LNCaP clone FGC (cell line): ENCODE measurements around the gene MSANTD1.

ENCODE experiments used
- DNase-seq: peaks from one replicate; pipeline ENCODE4 v3.0.0-alpha.2; 2011; ENCODE audit warnings: low read depth
- H3K4me3 ChIP-seq: 2 replicates; pipeline ENCODE4 v1.5.1; 2011; ENCODE audit warnings: mild to moderate bottlenecking, low read depth, low read length, control low read depth
- TF ChIP-seq, protein P1 (sequence below): IDR thresholded peaks from 2 replicates; pipeline ENCODE4 v1.5.1; 2012; ENCODE audit warnings: mild to moderate bottlenecking; ENCODE audit not compliant: control insufficient read depth, insufficient read depth; ENCODE audit errors: extremely low read depth

MSANTD1 gene

DNA sequence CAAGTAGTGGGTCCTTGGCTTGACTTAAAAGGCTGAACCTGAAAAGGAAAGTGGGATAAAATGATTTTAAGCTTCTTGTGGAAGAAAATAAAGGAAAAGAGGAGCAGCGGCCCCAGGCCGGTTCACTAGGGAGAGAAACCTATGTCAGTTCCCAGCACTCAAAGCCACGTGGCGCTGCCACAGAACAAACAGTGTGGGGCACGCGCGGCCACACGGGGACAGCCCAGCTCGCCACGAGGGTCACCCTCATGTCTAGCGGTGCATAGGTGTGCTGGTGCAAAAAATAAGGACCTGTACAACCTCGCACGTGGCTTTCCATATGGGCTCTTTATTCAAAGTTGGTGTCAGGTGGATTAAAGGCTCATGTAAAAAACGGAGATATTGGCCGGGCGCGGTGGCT lies 17.1 kb downstream of the MSANTD1 start:
- no peak overlapping the region for H3K4me3 ChIP-seq
- TF ChIP-seq, protein P1, sequence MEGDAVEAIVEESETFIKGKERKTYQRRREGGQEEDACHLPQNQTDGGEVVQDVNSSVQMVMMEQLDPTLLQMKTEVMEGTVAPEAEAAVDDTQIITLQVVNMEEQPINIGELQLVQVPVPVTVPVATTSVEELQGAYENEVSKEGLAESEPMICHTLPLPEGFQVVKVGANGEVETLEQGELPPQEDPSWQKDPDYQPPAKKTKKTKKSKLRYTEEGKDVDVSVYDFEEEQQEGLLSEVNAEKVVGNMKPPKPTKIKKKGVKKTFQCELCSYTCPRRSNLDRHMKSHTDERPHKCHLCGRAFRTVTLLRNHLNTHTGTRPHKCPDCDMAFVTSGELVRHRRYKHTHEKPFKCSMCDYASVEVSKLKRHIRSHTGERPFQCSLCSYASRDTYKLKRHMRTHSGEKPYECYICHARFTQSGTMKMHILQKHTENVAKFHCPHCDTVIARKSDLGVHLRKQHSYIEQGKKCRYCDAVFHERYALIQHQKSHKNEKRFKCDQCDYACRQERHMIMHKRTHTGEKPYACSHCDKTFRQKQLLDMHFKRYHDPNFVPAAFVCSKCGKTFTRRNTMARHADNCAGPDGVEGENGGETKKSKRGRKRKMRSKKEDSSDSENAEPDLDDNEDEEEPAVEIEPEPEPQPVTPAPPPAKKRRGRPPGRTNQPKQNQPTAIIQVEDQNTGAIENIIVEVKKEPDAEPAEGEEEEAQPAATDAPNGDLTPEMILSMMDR, result no peak
- no peak for DNase-seq

DNA sequence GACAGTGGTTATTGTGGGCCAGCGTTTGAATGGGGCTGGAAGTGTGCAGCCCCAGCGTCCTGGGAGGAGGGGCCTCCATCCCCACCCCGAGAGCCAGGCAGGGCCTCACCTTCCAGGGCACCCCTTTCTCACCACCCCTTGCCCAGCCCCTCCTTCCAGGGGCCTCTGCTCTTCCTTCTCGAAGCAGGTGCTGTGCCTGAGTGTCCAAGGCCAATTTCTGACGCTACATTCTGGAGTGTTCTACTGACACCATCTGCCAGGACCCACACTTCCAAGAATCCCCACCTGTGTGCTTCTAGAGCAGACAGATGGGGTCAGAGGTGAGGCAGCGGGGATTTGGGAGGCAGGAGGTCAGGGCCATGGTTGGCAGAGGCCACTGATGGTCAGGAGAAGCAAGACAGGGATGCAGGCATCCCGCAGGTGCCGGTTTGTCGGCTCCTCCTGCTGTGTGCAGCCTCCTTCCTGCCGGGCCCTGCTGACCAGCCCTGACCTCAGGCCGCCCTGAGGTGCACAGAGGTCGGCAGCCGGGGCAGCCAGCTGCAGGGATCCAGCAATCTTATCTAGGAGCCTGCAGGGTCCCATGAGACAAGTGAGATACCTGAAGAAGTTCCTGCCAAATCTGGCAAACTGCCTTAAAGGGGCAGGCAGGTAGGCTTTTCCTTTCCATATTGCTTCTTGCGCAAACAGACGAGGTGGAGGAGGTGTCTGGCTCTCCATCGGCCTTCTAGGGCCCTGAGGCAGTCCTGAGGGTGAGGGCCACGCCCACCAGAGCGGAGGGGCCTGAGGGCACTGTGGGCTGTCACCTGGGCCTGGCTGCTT lies 18.8 kb downstream of the MSANTD1 start:
- no peak for DNase-seq
- TF ChIP-seq, protein P1, result no peak

DNA sequence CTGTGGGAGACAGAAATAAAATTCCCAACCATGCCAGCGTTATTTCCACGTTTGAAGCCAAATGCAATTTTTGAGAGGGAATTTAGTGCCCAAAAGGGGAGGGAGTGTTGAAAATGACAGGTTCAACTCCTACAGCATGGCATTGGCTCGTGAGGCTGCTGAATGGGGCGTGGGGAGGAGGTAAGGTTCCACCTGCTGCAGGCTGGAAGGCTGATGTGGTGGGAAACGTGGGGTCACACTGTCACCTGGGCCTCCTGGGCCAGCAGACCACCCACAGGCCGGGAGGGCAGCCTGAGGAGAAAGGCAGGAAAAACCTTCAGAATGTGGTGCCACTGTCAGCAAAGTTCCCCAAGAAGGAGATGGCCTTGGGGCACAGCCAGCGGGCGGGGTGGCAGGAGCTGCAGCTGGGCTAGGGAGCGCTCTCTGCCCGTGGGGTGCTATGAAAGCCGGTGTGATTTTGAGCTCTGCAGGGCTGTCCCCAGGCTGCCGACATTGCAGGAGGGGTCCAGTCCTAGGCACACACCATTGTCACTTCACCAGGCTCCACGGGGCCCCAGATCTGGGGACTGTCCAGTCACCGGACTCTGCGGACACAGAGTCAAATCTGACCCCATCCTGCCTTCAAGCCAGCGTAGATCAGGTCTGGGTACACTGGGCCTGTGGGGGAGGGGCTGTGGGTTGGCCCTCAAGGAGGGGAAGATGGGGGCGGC lies 19.6 kb downstream of the MSANTD1 start:
- no peak overlapping the region for H3K4me3 ChIP-seq
- no peak for DNase-seq
- TF ChIP-seq, protein P1, result no peak

More for the DNA sequence above, 18.8 kb downstream of the MSANTD1 start:
- no peak overlapping the region for H3K4me3 ChIP-seq

DNA sequence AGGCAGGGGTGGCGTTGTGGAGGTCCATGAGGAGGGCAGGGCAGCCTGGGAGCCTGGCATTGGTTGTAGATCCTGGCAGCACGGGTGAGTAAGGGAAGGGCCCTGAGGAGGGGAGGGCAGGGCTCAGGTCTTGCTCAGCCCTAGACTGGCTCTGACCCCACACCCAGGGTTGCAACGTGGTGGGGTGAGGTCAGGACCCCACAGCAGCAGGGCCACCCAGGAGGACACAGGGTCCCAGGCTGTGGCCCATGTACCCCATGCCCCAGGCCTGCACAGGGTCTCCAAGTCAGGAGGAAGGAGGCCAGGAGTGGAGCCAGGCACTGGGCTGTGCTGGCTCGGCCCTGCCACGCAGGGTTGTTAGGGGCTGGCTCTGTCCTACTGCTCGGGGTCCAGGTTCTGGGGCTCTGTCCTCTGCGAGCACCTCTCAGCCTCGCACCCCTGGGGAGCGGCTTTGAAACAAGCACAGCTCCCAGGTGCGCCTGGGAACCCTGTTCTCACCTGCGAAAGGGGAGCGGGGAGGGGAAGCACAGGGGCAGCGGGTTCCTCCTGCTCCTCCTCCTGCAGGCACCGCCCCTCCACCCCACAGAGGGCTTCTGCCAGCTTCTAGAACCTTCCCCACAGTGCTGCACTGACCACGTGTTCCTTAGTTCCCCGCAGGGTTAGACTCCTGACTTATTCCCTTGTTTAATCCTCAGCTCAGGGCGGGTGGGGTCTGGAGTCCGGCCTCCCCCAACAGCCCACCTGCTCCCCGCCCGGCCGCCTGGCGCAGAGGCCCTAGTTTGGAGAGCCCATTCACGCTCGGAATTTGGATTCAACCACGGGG lies 20.4 kb downstream of the MSANTD1 start:
- no peak for DNase-seq
- H3K4me3 ChIP-seq, result no peak overlapping the region
- TF ChIP-seq, protein P1, result no peak

DNA sequence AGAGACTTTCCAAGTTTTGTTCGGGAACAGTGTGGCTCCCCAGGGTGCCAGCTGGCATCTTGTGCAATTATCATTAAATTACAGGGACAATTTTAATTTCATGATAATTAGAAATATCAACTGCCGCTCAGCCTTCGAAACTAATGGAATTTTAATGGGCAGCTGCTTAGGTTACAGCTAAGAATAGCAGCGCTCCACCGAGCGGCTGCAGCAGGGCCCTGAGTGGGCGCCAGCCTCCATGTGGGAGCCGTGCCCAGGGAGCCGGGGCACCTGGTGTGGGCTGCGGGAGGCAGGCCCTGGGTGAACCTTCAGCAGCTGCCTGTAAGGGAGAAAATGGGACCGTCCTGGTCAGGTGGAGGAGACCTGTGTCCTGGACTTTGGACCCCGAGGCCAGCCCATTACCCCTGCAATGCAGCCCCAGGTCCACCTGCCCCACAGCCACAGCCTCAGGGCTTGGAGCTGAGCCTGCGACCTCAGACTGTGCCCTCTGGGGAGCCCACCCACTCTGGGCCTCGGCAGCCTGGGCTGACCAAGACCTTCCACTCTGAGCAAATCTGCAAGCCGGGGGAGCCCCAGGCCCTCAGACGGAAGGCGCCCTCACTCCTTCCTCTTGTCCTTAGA lies 21.1 kb downstream of the MSANTD1 start:
- H3K4me3 ChIP-seq, result no peak overlapping the region
- TF ChIP-seq, protein P1, result no peak
- no peak for DNase-seq

DNA sequence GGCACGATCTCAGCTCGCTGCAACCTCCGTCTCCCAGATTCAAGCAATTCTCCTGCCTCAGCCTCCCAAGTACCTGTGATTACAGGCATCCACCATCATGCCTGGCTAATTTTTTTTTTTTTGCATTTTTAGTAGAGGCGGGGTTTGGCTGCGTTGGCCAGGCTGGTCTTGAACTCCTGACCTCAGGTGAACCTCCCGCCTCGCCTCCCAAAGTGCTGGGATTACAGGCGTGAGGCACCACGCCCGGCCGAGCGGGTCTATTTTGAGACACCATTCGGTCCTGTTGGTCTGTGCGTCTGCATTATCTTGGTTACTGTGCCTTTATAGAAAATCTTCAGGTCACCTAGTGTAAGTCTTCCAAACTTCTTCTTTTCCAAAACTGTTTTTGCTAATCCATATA lies 22.2 kb downstream of the MSANTD1 start:
- TF ChIP-seq, protein P1, result no peak
- H3K4me3 ChIP-seq, result no peak overlapping the region
- no peak for DNase-seq
